Mononuclear cell (primary cell): Measurements from ENCODE around the gene AUTS2. TPM values are rescaled to one million over a fixed set of nuclear protein-coding genes. Genes with fewer than 3 reads are reported as not detected.

Experiments
- H3K27me3 ChIP-seq: 2 replicates; pipeline ENCODE4 v1.6.0; 2011; ENCODE audit warnings: low read length, control low read depth; ENCODE audit not compliant: insufficient read depth
- H3K4me1 ChIP-seq: 2 replicates; pipeline ENCODE4 v1.5.1; 2011; ENCODE audit warnings: mild to moderate bottlenecking, low read length, control low read depth; ENCODE audit not compliant: insufficient read depth
- H3K4me3 ChIP-seq: 2 replicates; pipeline ENCODE4 v1.5.1; 2011; ENCODE audit warnings: mild to moderate bottlenecking, low read length, moderate library complexity
- H3K9me3 ChIP-seq: 2 replicates; pipeline ENCODE4 v1.5.1; 2011; ENCODE audit warnings: low read depth, mild to moderate bottlenecking, control low read depth, low read length
- total RNA-seq: library from RNA; depleted of rRNA; stranded (reverse); fragments of >200 nt; gene quantifications from one replicate; pipeline ENCODE4 v1.2.3, GENCODE V29; 2012

Gene AUTS2
- total RNA-seq, 1 donor, result 16.5 TPM

GRCh38 chr7:70498232-70498992 lies 900.1 kb downstream of the AUTS2 start:
- no peaks in the 10 kb centered on the region for H3K27me3 ChIP-seq

GRCh38 chr7:70500261-70500660 lies 902.0 kb downstream of the AUTS2 start:
- Histone ChIP-seq H3K4me1 (no peaks in the 10 kb centered on the region), H3K27me3 (no peaks in the 10 kb centered on the region)

More at GRCh38 chr7:70498232-70498992, 900.1 kb downstream of the AUTS2 start:
- Histone ChIP-seq H3K9me3 (no peaks in the 10 kb centered on the region), H3K4me1 (no peaks in the 10 kb centered on the region), H3K4me3 (no peak overlapping the region)

GRCh38 chr7:70502117-70502863 lies 904.0 kb downstream of the AUTS2 start:
- no peaks in the 10 kb centered on the region for H3K9me3 ChIP-seq
- H3K4me1 ChIP-seq, result no peaks in the 10 kb centered on the region
- no peak overlapping the region for H3K4me3 ChIP-seq
- H3K27me3 ChIP-seq, result no peaks in the 10 kb centered on the region

More at GRCh38 chr7:70500261-70500660, 902.0 kb downstream of the AUTS2 start:
- Histone ChIP-seq H3K4me3 (no peak overlapping the region), H3K9me3 (no peaks in the 10 kb centered on the region)

- no peaks in the 10 kb centered on the region for H3K27me3 ChIP-seq
- H3K4me1 ChIP-seq, result no peaks in the 10 kb centered on the region
- H3K9me3 ChIP-seq, result no peaks in the 10 kb centered on the region
- H3K4me3 ChIP-seq, result no peak overlapping the region
These were observed 906.0 kb downstream of the AUTS2 start for GRCh38 chr7:70504254-70504653.

GRCh38 chr7:70505468-70505867 lies 907.2 kb downstream of the AUTS2 start:
- Histone ChIP-seq H3K9me3 (no peaks in the 10 kb centered on the region), H3K4me3 (no peak overlapping the region), H3K4me1 (no peaks in the 10 kb centered on the region), H3K27me3 (no peaks in the 10 kb centered on the region)

- H3K4me1 ChIP-seq, result no peaks in the 10 kb centered on the region
- no peaks in the 10 kb centered on the region for H3K27me3 ChIP-seq
- no peak overlapping the region for H3K4me3 ChIP-seq
- H3K9me3 ChIP-seq, result no peaks in the 10 kb centered on the region
These were observed 907.6 kb downstream of the AUTS2 start for GRCh38 chr7:70505886-70506285.

- H3K27me3 ChIP-seq, result no peaks in the 10 kb centered on the region
- H3K9me3 ChIP-seq, result no peaks in the 10 kb centered on the region
- H3K4me1 ChIP-seq, result no peaks in the 10 kb centered on the region
- H3K4me3 ChIP-seq, result no peak overlapping the region
These were observed 908.2 kb downstream of the AUTS2 start for GRCh38 chr7:70506434-70506833.

- Histone ChIP-seq H3K27me3 (no peaks in the 10 kb centered on the region), H3K4me3 (no peak overlapping the region), H3K9me3 (no peaks in the 10 kb centered on the region), H3K4me1 (no peaks in the 10 kb centered on the region)
These were observed 913.9 kb downstream of the AUTS2 start for GRCh38 chr7:70512144-70512543.

- H3K27me3 ChIP-seq, result no peaks in the 10 kb centered on the region
- H3K9me3 ChIP-seq, result no peaks in the 10 kb centered on the region
- H3K4me1 ChIP-seq, result no peaks in the 10 kb centered on the region
- no peak overlapping the region for H3K4me3 ChIP-seq
These were observed 914.5 kb downstream of the AUTS2 start for GRCh38 chr7:70512761-70513160.

- Histone ChIP-seq H3K27me3 (no peaks in the 10 kb centered on the region), H3K4me3 (no peak overlapping the region), H3K4me1 (no peaks in the 10 kb centered on the region), H3K9me3 (no peaks in the 10 kb centered on the region)
These were observed 922.3 kb downstream of the AUTS2 start for GRCh38 chr7:70520611-70521010.

- Histone ChIP-seq H3K4me3 (no peak overlapping the region), H3K27me3 (no peaks in the 10 kb centered on the region), H3K9me3 (no peaks in the 10 kb centered on the region), H3K4me1 (no peaks in the 10 kb centered on the region)
These were observed 925.1 kb downstream of the AUTS2 start for GRCh38 chr7:70523249-70523988.

GRCh38 chr7:70523989-70524351 lies 925.7 kb downstream of the AUTS2 start:
- Histone ChIP-seq H3K27me3 (no peaks in the 10 kb centered on the region), H3K4me1 (no peaks in the 10 kb centered on the region), H3K9me3 (no peaks in the 10 kb centered on the region), H3K4me3 (no peak overlapping the region)

GRCh38 chr7:70525991-70526390 lies 927.7 kb downstream of the AUTS2 start:
- Histone ChIP-seq H3K9me3 (no peaks in the 10 kb centered on the region), H3K4me1 (no peaks in the 10 kb centered on the region), H3K4me3 (no peak overlapping the region), H3K27me3 (no peaks in the 10 kb centered on the region)

- Histone ChIP-seq H3K27me3 (no peaks in the 10 kb centered on the region), H3K4me3 (no peak overlapping the region), H3K9me3 (no peaks in the 10 kb centered on the region), H3K4me1 (no peaks in the 10 kb centered on the region)
These were observed 929.3 kb downstream of the AUTS2 start for GRCh38 chr7:70527520-70528115.

GRCh38 chr7:70529436-70529835 lies 931.2 kb downstream of the AUTS2 start:
- Histone ChIP-seq H3K4me1 (no peaks in the 10 kb centered on the region), H3K9me3 (no peaks in the 10 kb centered on the region), H3K4me3 (no peak overlapping the region), H3K27me3 (no peaks in the 10 kb centered on the region)
